Mononuclear cell (primary cell): ENCODE data around the gene MYMX. TPM values are rescaled to one million over a fixed set of nuclear protein-coding genes. Genes with fewer than 3 reads are reported as not detected.

Experiments used
- H3K27me3 ChIP-seq: 2 replicates; pipeline ENCODE4 v1.6.0; 2011; ENCODE audit warnings: low read length, control low read depth; ENCODE audit not compliant: insufficient read depth
- H3K4me1 ChIP-seq: 2 replicates; pipeline ENCODE4 v1.5.1; 2011; ENCODE audit warnings: mild to moderate bottlenecking, low read length, control low read depth; ENCODE audit not compliant: insufficient read depth
- H3K4me3 ChIP-seq: 2 replicates; pipeline ENCODE4 v1.5.1; 2011; ENCODE audit warnings: mild to moderate bottlenecking, low read length, moderate library complexity
- H3K9me3 ChIP-seq: 2 replicates; pipeline ENCODE4 v1.5.1; 2011; ENCODE audit warnings: low read depth, mild to moderate bottlenecking, control low read depth, low read length
- total RNA-seq: library from RNA; depleted of rRNA; stranded (reverse); fragments of >200 nt; gene quantifications from one replicate; pipeline ENCODE4 v1.2.3, GENCODE V29; 2012

MYMX gene
- total RNA-seq, 1 donor, result not detected

GRCh38 chr6:44221961-44222335 is 5.2 kb downstream of the MYMX start:
- no peaks in the 10 kb centered on the region for H3K9me3 ChIP-seq
- no peak overlapping the region for H3K4me3 ChIP-seq
- no peaks in the 10 kb centered on the region for H3K27me3 ChIP-seq
- H3K4me1 ChIP-seq, result peaks cover 63% of the 10 kb centered on the region

DNA sequence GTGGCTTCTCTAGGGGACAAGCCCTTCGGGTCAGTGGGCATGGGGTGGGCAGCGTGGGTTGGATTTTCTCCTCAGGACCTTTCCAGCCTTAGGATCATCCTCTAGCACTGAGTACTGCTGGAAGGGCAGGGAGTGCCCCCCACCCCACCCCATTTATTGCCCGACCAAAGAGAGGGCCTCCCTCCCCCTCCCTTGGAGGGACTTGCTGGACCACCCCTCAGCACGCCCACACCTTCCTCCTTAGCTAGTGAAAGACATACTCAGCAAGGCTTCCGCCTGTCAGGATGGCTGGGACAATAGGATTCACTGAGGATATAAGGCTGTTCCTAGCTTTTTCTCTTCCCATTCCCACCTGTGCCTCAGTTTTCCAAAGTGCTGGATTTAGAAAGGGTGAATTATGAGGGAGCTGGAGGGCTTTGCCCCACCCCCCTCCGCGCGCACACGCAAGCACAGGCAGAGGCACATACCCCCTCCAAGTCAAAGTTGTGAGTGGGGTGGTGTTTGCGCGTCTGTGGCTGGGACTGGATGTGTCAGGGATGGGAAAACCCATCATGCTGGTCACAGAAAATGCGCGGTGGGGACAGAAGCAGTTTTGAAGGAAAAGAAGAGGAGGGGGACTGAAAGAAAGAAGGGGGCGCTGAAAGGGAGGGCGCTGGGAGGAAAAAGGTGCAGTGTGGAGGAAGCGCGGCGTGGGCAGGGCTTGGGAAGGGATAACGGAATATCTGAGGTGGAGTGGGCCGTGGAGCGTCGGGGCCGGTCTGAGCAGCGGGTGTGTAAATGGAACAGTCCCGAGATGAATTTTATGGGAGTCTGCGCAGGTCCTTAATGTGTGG is 6.0 kb downstream of the MYMX start:
- H3K4me3 ChIP-seq, result no peak overlapping the region
- no peaks in the 10 kb centered on the region for H3K9me3 ChIP-seq
- H3K27me3 ChIP-seq, result no peaks in the 10 kb centered on the region
- peaks cover 61% of the 10 kb centered on the region for H3K4me1 ChIP-seq

DNA sequence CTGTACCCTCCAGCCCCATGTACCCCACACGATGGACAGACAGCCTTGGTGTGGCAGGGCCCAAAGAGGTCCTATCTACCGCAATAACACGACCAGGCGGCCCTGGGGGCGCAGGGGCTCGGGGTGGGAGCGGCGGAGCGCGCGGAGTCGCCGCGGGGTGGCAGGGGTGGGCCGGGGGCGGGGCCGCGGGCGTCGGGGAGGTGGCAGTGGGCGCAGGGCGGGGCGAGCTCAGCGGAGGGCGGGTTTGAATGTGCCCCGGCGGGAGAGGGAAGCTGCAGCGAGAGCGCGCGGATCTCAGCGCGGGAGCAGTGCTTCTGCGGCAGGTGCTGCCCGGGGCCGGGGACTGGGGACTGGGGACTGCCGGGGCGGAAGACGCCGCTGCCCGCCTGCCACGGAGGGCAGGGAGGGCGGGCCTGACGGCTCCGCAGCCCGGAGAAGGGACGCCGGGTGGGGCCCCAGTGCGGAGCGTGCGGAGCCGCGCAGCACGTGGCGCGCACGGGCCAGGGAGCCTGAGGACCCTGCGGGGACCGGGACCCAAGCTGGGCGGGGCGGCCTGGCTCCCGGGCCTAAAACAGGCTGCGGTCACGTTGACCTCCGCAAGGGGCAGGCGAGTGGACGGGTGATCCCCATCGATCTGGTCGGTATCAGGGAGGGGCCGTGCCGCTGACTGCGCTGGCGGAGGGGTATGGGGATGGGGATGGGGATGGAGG is 6.7 kb downstream of the MYMX start, which contains the start of gene SLC29A1:
Gene SLC29A1, plus strand, starts transcription at position 277 of the 710 bp plus-strand sequence. CDS start 3,719 bp downstream, outside the sequence.
- Histone ChIP-seq H3K4me1 (peaks cover 53% of the 10 kb centered on the region), H3K4me3 (peak within 1 kb of the TSS; percentile 35), H3K27me3 (no peaks in the 10 kb centered on the region), H3K9me3 (no peaks in the 10 kb centered on the region)

- H3K9me3 ChIP-seq, result no peaks in the 10 kb centered on the region
- H3K4me1 ChIP-seq, result peaks cover 45% of the 10 kb centered on the region
- H3K4me3 ChIP-seq, result peak overlapping the region; percentile 35
- H3K27me3 ChIP-seq, result no peaks in the 10 kb centered on the region
These were observed 7.6 kb downstream of the MYMX start for GRCh38 chr6:44224029-44224964.

DNA sequence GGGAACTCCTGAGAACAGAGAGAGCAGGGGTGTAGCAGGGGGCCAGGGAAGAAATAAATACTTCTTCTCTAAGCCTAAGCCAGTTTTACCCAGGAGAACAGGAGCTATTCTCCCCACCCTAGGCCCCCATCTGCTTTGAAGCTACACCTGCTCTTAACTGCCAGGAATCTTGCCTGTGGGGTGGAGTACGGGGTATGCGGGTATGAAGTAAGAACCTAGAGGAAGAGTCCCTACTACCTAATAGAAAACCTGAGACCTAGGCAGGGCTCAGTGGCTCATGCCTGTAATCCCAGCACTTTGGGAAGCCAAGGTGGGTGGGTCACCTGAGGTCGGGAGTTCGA is 8.2 kb downstream of the MYMX start:
- H3K4me1 ChIP-seq, result peaks cover 40% of the 10 kb centered on the region
- H3K27me3 ChIP-seq, result no peaks in the 10 kb centered on the region
- H3K4me3 ChIP-seq, result no peak overlapping the region
- no peaks in the 10 kb centered on the region for H3K9me3 ChIP-seq

GRCh38 chr6:44225579-44226325 is 9.0 kb downstream of the MYMX start:
- H3K4me1 ChIP-seq, result peaks cover 37% of the 10 kb centered on the region
- no peaks in the 10 kb centered on the region for H3K27me3 ChIP-seq
- H3K4me3 ChIP-seq, result no peak overlapping the region
- H3K9me3 ChIP-seq, result no peaks in the 10 kb centered on the region

- no peaks in the 10 kb centered on the region for H3K27me3 ChIP-seq
- H3K4me3 ChIP-seq, result no peak overlapping the region
- no peaks in the 10 kb centered on the region for H3K9me3 ChIP-seq
- H3K4me1 ChIP-seq, result peaks cover 32% of the 10 kb centered on the region
These were observed 9.8 kb downstream of the MYMX start for GRCh38 chr6:44226368-44227147.

DNA sequence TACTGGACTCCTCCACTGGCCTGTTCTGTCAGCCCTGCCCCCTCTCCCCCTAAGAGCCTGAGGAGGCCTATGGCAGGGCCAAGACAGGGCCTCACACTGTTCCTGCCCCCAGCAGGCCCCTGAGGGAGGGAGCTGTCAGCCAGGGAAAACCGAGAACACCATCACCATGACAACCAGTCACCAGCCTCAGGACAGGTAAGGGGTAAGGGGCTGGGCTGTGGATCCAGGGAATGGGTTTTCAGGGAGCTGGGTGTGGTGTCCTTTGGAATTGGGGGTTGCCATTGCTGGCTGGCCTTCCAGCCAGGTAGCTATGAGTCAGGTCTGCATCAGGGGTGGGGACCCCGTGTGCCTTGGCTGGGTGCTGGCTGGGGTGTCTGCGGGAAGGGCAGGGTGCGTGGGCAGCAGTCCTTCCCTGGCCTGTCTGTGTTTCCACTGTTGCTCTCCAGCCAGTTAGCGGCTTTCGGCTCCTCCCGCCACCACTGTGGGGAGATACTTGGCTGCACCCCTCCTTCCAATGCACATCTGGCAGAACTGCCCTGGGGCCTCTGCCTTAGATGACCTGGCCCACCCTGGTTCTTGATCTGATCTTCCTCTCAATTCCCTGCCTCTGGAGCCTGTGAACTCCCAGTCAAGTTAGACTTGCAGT is 10.5 kb downstream of the MYMX start:
- no peak overlapping the region for H3K4me3 ChIP-seq

GRCh38 chr6:44228031-44228430 is 11.3 kb downstream of the MYMX start:
- no peaks in the 10 kb centered on the region for H3K27me3 ChIP-seq
- H3K4me3 ChIP-seq, result no peak overlapping the region
- H3K4me1 ChIP-seq, result peaks cover 24% of the 10 kb centered on the region
- no peaks in the 10 kb centered on the region for H3K9me3 ChIP-seq

More for the DNA sequence above, 10.5 kb downstream of the MYMX start:
- no peaks in the 10 kb centered on the region for H3K27me3 ChIP-seq
- no peaks in the 10 kb centered on the region for H3K9me3 ChIP-seq
- H3K4me1 ChIP-seq, result peaks cover 28% of the 10 kb centered on the region

DNA sequence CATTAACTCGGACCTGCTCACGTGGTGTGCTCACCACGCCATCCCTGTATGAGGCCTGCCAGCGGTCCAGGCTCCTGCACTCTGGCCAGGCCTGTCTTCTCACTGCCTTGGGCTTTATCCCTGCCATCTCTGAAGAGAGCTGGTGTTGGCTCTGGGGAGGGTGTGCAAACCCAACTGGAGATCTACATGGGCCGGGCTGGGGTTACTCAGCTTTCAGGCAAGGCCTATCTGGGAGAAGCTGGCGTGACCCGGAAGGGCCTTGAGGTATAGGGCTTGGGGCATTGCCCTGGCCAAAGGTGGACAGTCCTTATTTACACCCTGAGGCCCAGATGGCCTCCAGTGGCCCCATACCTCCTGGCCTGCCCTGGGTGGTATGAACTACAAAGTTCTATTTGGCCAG is 11.7 kb downstream of the MYMX start:
- H3K4me1 ChIP-seq, result peaks cover 27% of the 10 kb centered on the region
- H3K9me3 ChIP-seq, result no peaks in the 10 kb centered on the region
- H3K27me3 ChIP-seq, result no peaks in the 10 kb centered on the region
- H3K4me3 ChIP-seq, result no peak overlapping the region

GRCh38 chr6:44228836-44229235 is 12.1 kb downstream of the MYMX start:
- Histone ChIP-seq H3K4me1 (peaks cover 31% of the 10 kb centered on the region), H3K4me3 (no peak overlapping the region), H3K27me3 (no peaks in the 10 kb centered on the region), H3K9me3 (no peaks in the 10 kb centered on the region)

GRCh38 chr6:44229376-44230033 is 12.8 kb downstream of the MYMX start:
- Histone ChIP-seq H3K4me3 (no peak overlapping the region), H3K4me1 (peaks cover 28% of the 10 kb centered on the region), H3K27me3 (no peaks in the 10 kb centered on the region), H3K9me3 (no peaks in the 10 kb centered on the region)
